Parathyroid adenoma (tissue), 2 donors: ENCODE data around the gene APOA4.

Source experiments
- H2AFZ ChIP-seq: fragments of 300-600 bp; sonication (generic); one replicate; pipeline ENCODE4 v1.7.0; 2017; ENCODE audit warnings: antibody characterized with exemption, mild to moderate bottlenecking
- H3K27ac ChIP-seq: fragments of 300-600 bp; sonication (generic); one replicate; pipeline ENCODE4 v1.7.0; 2017
- H3K27me3 ChIP-seq: fragments of 300-600 bp; sonication (generic); one replicate; pipeline ENCODE4 v1.7.0; 2017; ENCODE audit warnings: low read length; ENCODE audit not compliant: control insufficient read depth, insufficient read depth
- H3K36me3 ChIP-seq: fragments of 300-600 bp; sonication (generic); one replicate; pipeline ENCODE4 v1.7.0; 2017; ENCODE audit warnings: low read length; ENCODE audit not compliant: control insufficient read depth, insufficient read depth
- H3K4me1 ChIP-seq: fragments of 300-600 bp; sonication (generic); one replicate; pipeline ENCODE4 v1.7.0; 2017; ENCODE audit warnings: control low read depth
- H3K4me2 ChIP-seq: fragments of 300-600 bp; sonication (generic); one replicate; pipeline ENCODE4 v1.7.0; 2017; ENCODE audit warnings: low read length
- H3K4me3 ChIP-seq: fragments of 300-600 bp; sonication (generic); one replicate; pipeline ENCODE4 v1.7.0; 2017; ENCODE audit warnings: low read depth, low read length
- H3K79me2 ChIP-seq: fragments of 300-600 bp; sonication (generic); one replicate; pipeline ENCODE4 v1.7.0; 2017; ENCODE audit warnings: control low read depth
- H3K9ac ChIP-seq: fragments of 300-600 bp; sonication (generic); one replicate; pipeline ENCODE4 v1.7.0; 2017; ENCODE audit warnings: mild to moderate bottlenecking
- H3K9me3 ChIP-seq: fragments of 300-600 bp; sonication (generic); one replicate; pipeline ENCODE4 v1.7.0; 2017; ENCODE audit warnings: low read length; ENCODE audit not compliant: control insufficient read depth
- CTCF ChIP-seq: fragments of 300-600 bp; sonication (generic); IDR thresholded peaks from one replicate; pipeline ENCODE4 v1.7.0; 2017; ENCODE audit warnings: antibody characterized with exemption, mild to moderate bottlenecking
- donor health status: primary hyperparathyroidism.

APOA4 gene

GRCh38 chr11:116782728-116783127 is 40.4 kb downstream of the APOA4 start:
- no peak overlapping the region for H3K9ac ChIP-seq
- no peaks in the 10 kb centered on the region for H3K9me3 ChIP-seq
- no peak overlapping the region for H3K4me2 ChIP-seq
- H3K27me3 ChIP-seq = no peaks in the 10 kb centered on the region
- H3K79me2 ChIP-seq = no peaks in the 10 kb centered on the region
- no peak overlapping the region for H3K4me3 ChIP-seq
- H3K27ac ChIP-seq = no peak overlapping the region
- H2AFZ ChIP-seq = no peak overlapping the region
- no peak for TF ChIP-seq CTCF
- no peaks in the 10 kb centered on the region for H3K4me1 ChIP-seq
- H3K36me3 ChIP-seq = no peaks in the 10 kb centered on the region

- Histone ChIP-seq H3K79me2 (no peaks in the 10 kb centered on the region), H3K4me2 (no peak overlapping the region), H3K36me3 (no peaks in the 10 kb centered on the region), H3K9ac (no peak overlapping the region), H3K27ac (no peak overlapping the region), H3K4me1 (no peaks in the 10 kb centered on the region), H3K9me3 (no peaks in the 10 kb centered on the region), H3K27me3 (no peaks in the 10 kb centered on the region), H2AFZ (no peak overlapping the region), H3K4me3 (no peak overlapping the region)
- no peak for TF ChIP-seq CTCF
Observed at GRCh38 chr11:116778556-116778955, 44.5 kb downstream of the APOA4 start.

GRCh38 chr11:116777056-116777455 is 46.0 kb downstream of the APOA4 start:
- no peak overlapping the region for H3K9ac ChIP-seq
- TF ChIP-seq CTCF = no peak
- no peak overlapping the region for H3K4me2 ChIP-seq
- no peaks in the 10 kb centered on the region for H3K9me3 ChIP-seq
- H3K79me2 ChIP-seq = peaks cover 4% of the 10 kb centered on the region
- H3K4me3 ChIP-seq = no peak overlapping the region
- no peaks in the 10 kb centered on the region for H3K4me1 ChIP-seq
- no peak overlapping the region for H2AFZ ChIP-seq
- H3K27ac ChIP-seq = no peak overlapping the region
- no peaks in the 10 kb centered on the region for H3K27me3 ChIP-seq
- H3K36me3 ChIP-seq = no peaks in the 10 kb centered on the region

GRCh38 chr11:116776522-116776984 is 46.6 kb downstream of the APOA4 start:
- H3K9me3 ChIP-seq = no peaks in the 10 kb centered on the region
- no peaks in the 10 kb centered on the region for H3K27me3 ChIP-seq
- H3K79me2 ChIP-seq = peaks cover 7% of the 10 kb centered on the region
- no peak overlapping the region for H3K9ac ChIP-seq
- H3K36me3 ChIP-seq = no peaks in the 10 kb centered on the region
- H3K4me2 ChIP-seq = no peak overlapping the region
- TF ChIP-seq CTCF = no peak
- no peak overlapping the region for H3K27ac ChIP-seq
- H3K4me3 ChIP-seq = no peak overlapping the region
- no peak overlapping the region for H2AFZ ChIP-seq
- H3K4me1 ChIP-seq = no peaks in the 10 kb centered on the region

GRCh38 chr11:116775975-116776374 is 47.1 kb downstream of the APOA4 start:
- Histone ChIP-seq H3K4me2 (no peak overlapping the region), H3K4me3 (no peak overlapping the region), H3K27ac (no peak overlapping the region), H3K4me1 (no peaks in the 10 kb centered on the region), H2AFZ (no peak overlapping the region), H3K9me3 (no peaks in the 10 kb centered on the region), H3K9ac (no peak overlapping the region), H3K79me2 (peaks cover 7% of the 10 kb centered on the region), H3K36me3 (no peaks in the 10 kb centered on the region), H3K27me3 (no peaks in the 10 kb centered on the region)
- TF ChIP-seq CTCF = no peak
